IMR-90 (cell line): ENCODE data around the gene MYD88. TPM values are rescaled to one million over a fixed set of nuclear protein-coding genes. Genes with fewer than 3 reads are reported as not detected.

Experiments
- ATAC-seq: fragments of 200-7000 bp; cut with Tn5 transposase; 2 replicates; pipeline ENCODE4 v1.9.1; 2020; ENCODE audit warnings: low read depth, mild to moderate bottlenecking, moderate library complexity
- BruUV-seq: library from RNA; stranded (reverse); fragments of 400-500 nt; replicated peaks from 2 replicates; lab custom pipeline; 2021; lab: Mats Ljungman, UMichigan
- CTCF ChIA-PET: fragments of 300-600 bp; formaldehyde crosslinking; extraction: SDS; loops from one replicate; lab custom pipeline; 2021; ENCODE audit warnings: antibody characterized with exemption; lab: Yijun Ruan, JAX
- POLR2A ChIA-PET: fragments of 300-600 bp; sonication (Branson Sonifier 250); formaldehyde crosslinking; loops from one replicate; lab custom pipeline; 2022; ENCODE audit warnings: antibody characterized with exemption; ENCODE audit not compliant: unreplicated experiment; lab: Charles Lee
- DNase-seq: peaks from one replicate; pipeline ENCODE4 v3.0.0; 2013
- H2AFZ ChIP-seq: replicated peaks from 2 replicates; pipeline ENCODE3; 2013; ENCODE audit warnings: low read length, mild to moderate bottlenecking; ENCODE audit not compliant: poor library complexity
- H2AK5ac ChIP-seq: 2 replicates; pipeline ENCODE4 v1.6.1; 2013; ENCODE audit warnings: low read depth, low read length, inconsistent platforms
- H2AK9ac ChIP-seq: replicated peaks from 2 replicates; pipeline ENCODE3; 2013; ENCODE audit warnings: mild to moderate bottlenecking, low read depth, low read length, moderate library complexity; ENCODE audit not compliant: poor library complexity
- H2BK120ac ChIP-seq: 2 replicates; pipeline ENCODE4 v1.6.1; 2013; ENCODE audit warnings: low read depth, low read length, inconsistent platforms
- H2BK15ac ChIP-seq: 3 replicates; pipeline ENCODE4 v1.6.1; 2013; ENCODE audit warnings: low read depth, low read length, inconsistent platforms
- H2BK20ac ChIP-seq: 2 replicates; pipeline ENCODE4 v1.6.1; 2013; ENCODE audit warnings: low read depth, mild to moderate bottlenecking, inconsistent platforms, low read length, moderate library complexity
- H2BK5ac ChIP-seq: 2 replicates; pipeline ENCODE4 v1.6.1; 2013; ENCODE audit warnings: mild to moderate bottlenecking, low read depth, low read length, inconsistent platforms; ENCODE audit not compliant: poor library complexity, severe bottlenecking
- H3K14ac ChIP-seq: replicated peaks from 2 replicates; pipeline ENCODE4 v1.6.1; 2013; ENCODE audit warnings: low read depth, low read length, inconsistent platforms
- H3K18ac ChIP-seq: 2 replicates; pipeline ENCODE4 v1.6.1; 2013; ENCODE audit warnings: low read depth, low read length, control low read depth
- H3K23ac ChIP-seq: 2 replicates; pipeline ENCODE4 v1.6.1; 2013; ENCODE audit warnings: low read depth, low read length, inconsistent platforms
- H3K27ac ChIP-seq: 2 replicates; pipeline ENCODE4 v1.5.1; 2013; ENCODE audit warnings: mild to moderate bottlenecking, control low read depth, low read length; ENCODE audit not compliant: insufficient read depth
- H3K27me3 ChIP-seq: 2 replicates; pipeline ENCODE4 v1.6.1; 2013; ENCODE audit warnings: low read length; ENCODE audit not compliant: control insufficient read depth, insufficient read depth
- H3K36me3 ChIP-seq: 2 replicates; pipeline ENCODE4 v1.6.1; 2013; ENCODE audit warnings: low read length, mixed read lengths; ENCODE audit not compliant: control insufficient read depth, insufficient read depth
- H3K4ac ChIP-seq: 2 replicates; pipeline ENCODE4 v1.6.1; 2013; ENCODE audit warnings: low read depth, low read length, inconsistent platforms
- H3K4me1 ChIP-seq: 2 replicates; pipeline ENCODE4 v1.6.1; 2013; ENCODE audit warnings: low read length, mixed read lengths; ENCODE audit not compliant: control insufficient read depth, insufficient read depth
- H3K4me2 ChIP-seq: 2 replicates; pipeline ENCODE4 v1.6.1; 2013; ENCODE audit warnings: low read depth, mild to moderate bottlenecking, control low read depth, low read length, moderate library complexity
- H3K4me3 ChIP-seq: 2 replicates; pipeline ENCODE4 v1.5.1; 2013; ENCODE audit warnings: low read depth, mild to moderate bottlenecking, control low read depth, low read length, moderate library complexity; ENCODE audit not compliant: insufficient read depth
- H3K56ac ChIP-seq: 2 replicates; pipeline ENCODE4 v1.6.1; 2013; ENCODE audit warnings: low read length, inconsistent platforms; ENCODE audit not compliant: insufficient read depth; ENCODE audit errors: extremely low read depth
- H3K79me1 ChIP-seq, 2 experiments: 2 replicates each; pipeline ENCODE4 v1.6.1; 2013; ENCODE audit warnings: low read length in 2 of 2, inconsistent platforms in 1 of 2, low read depth in 1 of 2
- H3K9ac ChIP-seq: 2 replicates; pipeline ENCODE4 v1.6.1; 2013; ENCODE audit warnings: low read depth, low read length, control low read depth
- H3K9me1 ChIP-seq: 2 replicates; pipeline ENCODE4 v1.6.1; 2013; ENCODE audit warnings: low read length, inconsistent platforms; ENCODE audit not compliant: insufficient read depth
- H3K9me3 ChIP-seq: 2 replicates; pipeline ENCODE4 v1.6.1; 2013; ENCODE audit warnings: low read length; ENCODE audit not compliant: control insufficient read depth, insufficient read depth
- H4K20me1 ChIP-seq: 2 replicates; pipeline ENCODE4 v1.6.1; 2013; ENCODE audit warnings: low read length, inconsistent platforms; ENCODE audit not compliant: insufficient read depth
- H4K5ac ChIP-seq: 2 replicates; pipeline ENCODE4 v1.6.1; 2013; ENCODE audit warnings: mild to moderate bottlenecking, low read depth, low read length, control low read depth
- H4K8ac ChIP-seq, 2 experiments: 2 replicates each; pipeline ENCODE4 v1.6.1; 2013; ENCODE audit warnings: low read depth in 2 of 2, low read length in 2 of 2, control low read depth in 1 of 2, inconsistent platforms in 1 of 2
- H4K91ac ChIP-seq: 2 replicates; pipeline ENCODE4 v1.6.1; 2013; ENCODE audit warnings: low read depth, low read length, inconsistent platforms; ENCODE audit not compliant: insufficient read depth
- BHLHE40 ChIP-seq: fragments of 150-350 bp; IDR thresholded peaks from 2 replicates; pipeline ENCODE4 v1.6.1; 2016; ENCODE audit warnings: mild to moderate bottlenecking, low read depth, low read length
- CHD1 ChIP-seq: IDR thresholded peaks from 2 replicates; pipeline ENCODE4 v1.6.1; 2012; ENCODE audit warnings: low read depth, low read length, improper control_type of control experiment
- MAFK ChIP-seq: IDR thresholded peaks from 2 replicates; pipeline ENCODE4 v1.6.1; 2012; ENCODE audit warnings: low read depth, low read length, improper control_type of control experiment
- MXI1 ChIP-seq: IDR thresholded peaks from 2 replicates; pipeline ENCODE4 v1.6.1; 2012; ENCODE audit warnings: low read depth, mild to moderate bottlenecking, low read length, moderate library complexity, borderline replicate concordance
- POLR2A ChIP-seq: IDR thresholded peaks from 2 replicates; pipeline ENCODE4 v1.6.1; 2012; ENCODE audit warnings: mild to moderate bottlenecking, low read depth, low read length
- RAD21 ChIP-seq: IDR thresholded peaks from 2 replicates; pipeline ENCODE4 v1.6.1; 2012; ENCODE audit warnings: low read length, improper control_type of control experiment
- RCOR1 ChIP-seq: IDR thresholded peaks from 2 replicates; pipeline ENCODE4 v1.6.1; 2012; ENCODE audit warnings: mild to moderate bottlenecking, low read length, improper control_type of control experiment; ENCODE audit not compliant: insufficient replicate concordance
- RFX5 ChIP-seq: IDR thresholded peaks from 2 replicates; pipeline ENCODE4 v1.8.0; 2012; ENCODE audit warnings: low read depth, mild to moderate bottlenecking, low read length, moderate library complexity
- SMC3 ChIP-seq: fragments of 150-350 bp; IDR thresholded peaks from 2 replicates; pipeline ENCODE4 v1.6.1; 2016; ENCODE audit warnings: low read depth, mild to moderate bottlenecking, antibody characterized with exemption, low read length, moderate library complexity
- WGBS, 2 experiments: methylation state at CpG; one replicate each; pipeline versions ENCODE4 v1.1.5 to v1.1.7; 2013; ENCODE audit warnings: missing lambda C conversion rate in 2 of 2; ENCODE audit not compliant: insufficient read length in 1 of 2; ENCODE audit errors: extremely low coverage in 2 of 2; 5-methylcytosine and 5-hydroxymethylcytosine counted together
- dilution Hi-C: fragments of 300-500 bp; cut with HindIII; formaldehyde crosslinking; loops from one replicate; pipeline ENCODE4 v1.14.3; 2018; ENCODE audit warnings: low sequenced_read_pairs; ENCODE audit not compliant: unreplicated experiment
- in situ Hi-C: fragments of 300-500 bp; cut with MboI; formaldehyde crosslinking; loops from 3 replicates; pipeline ENCODE4 v1.14.3; 2019; ENCODE audit warnings: low sequenced_read_pairs, inconsistent platforms, mixed read lengths
- intact Hi-C: fragments of 100-400 bp; cut with micrococcal nuclease; formaldehyde crosslinking; loops from 2 replicates; pipeline ENCODE4 v1.10.0; 2022
- polyA plus RNA-seq, 3 experiments: library from polyadenylated mRNA; depleted of rRNA; stranded (reverse); fragments of >200 nt; gene quantifications; 2 replicates each; pipeline ENCODE4 v1.2.3, GENCODE V29; 2012; ENCODE audit warnings: low replicate concordance in 1 of 3
- total RNA-seq: library from RNA; depleted of rRNA; stranded (reverse); fragments of >200 nt; gene quantifications from 2 replicates; pipeline ENCODE4 v1.2.3, GENCODE V29; 2012

The MYD88 gene
- total and polyA plus RNA-seq, 2 of the 4 experiments (the other 2 are of a cell fraction) = 9.3 to 39.8 TPM

DNA sequence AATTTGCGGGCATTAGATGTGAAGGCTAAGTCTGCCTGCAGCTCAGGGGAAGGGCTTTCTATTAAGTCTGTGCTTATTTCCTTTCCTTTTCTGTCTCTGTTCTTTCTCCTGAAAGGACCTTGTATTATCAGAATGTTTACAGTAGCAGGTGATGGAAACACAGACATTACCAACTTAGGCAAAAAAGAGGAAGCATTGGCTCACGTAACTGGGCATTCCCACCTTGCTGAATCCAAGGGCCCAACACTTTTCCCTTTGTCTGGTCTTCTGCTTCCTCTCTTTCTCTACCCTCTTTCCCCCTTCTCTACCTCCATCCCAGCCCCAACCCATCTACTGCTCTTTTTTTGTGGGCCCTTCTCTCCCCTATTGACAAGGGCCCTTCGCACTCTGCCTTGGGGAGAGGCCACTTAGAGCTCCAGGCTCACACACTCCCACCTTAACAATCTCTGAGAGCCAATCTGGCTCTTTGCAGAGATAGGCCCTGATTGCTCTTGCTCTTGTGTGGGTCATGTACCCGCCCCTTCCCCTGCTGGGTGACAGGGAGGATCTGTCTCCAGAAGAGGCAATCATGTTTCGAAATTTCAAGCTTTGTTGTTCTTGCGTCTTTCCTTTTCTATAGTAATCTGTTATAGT lies 36.5 kb upstream of the MYD88 start:
- Histone ChIP-seq H3K79me1 (no peaks in the 10 kb centered on the region), H3K27ac (no peak overlapping the region), H2BK5ac (no peak overlapping the region), H2AK5ac (no peak overlapping the region), H3K18ac (no peak overlapping the region), H2BK20ac (no peak overlapping the region), H3K4me2 (no peak overlapping the region), H3K56ac (no peak overlapping the region), H3K9me3 (no peaks in the 10 kb centered on the region), H4K20me1 (no peaks in the 10 kb centered on the region), H3K4ac (no peak overlapping the region), H3K14ac (no peak overlapping the region), H3K4me1 (no peaks in the 10 kb centered on the region), H3K9me1 (no peaks in the 10 kb centered on the region), H4K8ac (no peak overlapping the region), H2AFZ (no peak overlapping the region), H4K5ac (no peak overlapping the region), H2BK120ac (no peak overlapping the region), H2AK9ac (no peak overlapping the region), H2BK15ac (no peak overlapping the region), H3K4me3 (no peak overlapping the region), H3K9ac (no peak overlapping the region), H3K36me3 (no peaks in the 10 kb centered on the region), H3K23ac (no peak overlapping the region), H3K27me3 (peaks cover 40% of the 10 kb centered on the region), H4K91ac (no peak overlapping the region)
- TF ChIP-seq CHD1 = no peak
- TF ChIP-seq BHLHE40 = no peak
- TF ChIP-seq MXI1 = no peak
- TF ChIP-seq RCOR1 = no peak
- TF ChIP-seq MAFK = no peak
- no peak for TF ChIP-seq POLR2A
- TF ChIP-seq RFX5 = no peak
- no peak for TF ChIP-seq SMC3
- no peak for TF ChIP-seq RAD21
- ATAC-seq = no peak
- BruUV-seq = no TSS peak
- no peak for DNase-seq
- intact Hi-C loops (no loop called here), in situ Hi-C loops (no loop called here), dilution Hi-C loops (no loop called here)
- ChIA-PET CTCF (interaction anchor here (0.5 kb wide), 1 partner anchor 1159 kb away, joined by 4 read pairs; no protein-coding TSS in a partner anchor), POLR2A (no interaction called here)
- no CpG with 5 or more reads among the region's 6 CpGs for WGBS, 2 experiments
